WTC11 (cell line): ENCODE results near the gene SDK2.

Source experiments
- AFF4 ChIP-seq: sonication (generic); formaldehyde crosslinking; IDR thresholded peaks from 2 replicates; pipeline ENCODE4 v1.8.1; 2023; ENCODE audit warnings: mild to moderate bottlenecking, missing genetic modification reagents, borderline replicate concordance
- ARID4B ChIP-seq: sonication (generic); formaldehyde crosslinking; IDR thresholded peaks from 2 replicates; pipeline ENCODE4 v1.8.0; 2023; ENCODE audit warnings: missing genetic modification reagents, mild to moderate bottlenecking, borderline replicate concordance
- CREB1 ChIP-seq: sonication (generic); formaldehyde crosslinking; IDR thresholded peaks from 2 replicates; pipeline ENCODE4 v1.8.0; 2023; ENCODE audit warnings: mild to moderate bottlenecking, missing genetic modification reagents
- CTCF ChIP-seq: fragments of 200-600 bp; IDR thresholded peaks from 2 replicates; pipeline ENCODE4 v1.8.0; 2022; ENCODE audit warnings: antibody characterized with exemption
- ETV6 ChIP-seq: sonication (generic); formaldehyde crosslinking; IDR thresholded peaks from 2 replicates; pipeline ENCODE4 v1.8.1; 2022; ENCODE audit warnings: mild to moderate bottlenecking, missing genetic modification reagents
- GABPB1 ChIP-seq: sonication (generic); formaldehyde crosslinking; IDR thresholded peaks from 2 replicates; pipeline ENCODE4 v1.8.1; 2023; ENCODE audit warnings: mild to moderate bottlenecking, missing genetic modification reagents
- MLX ChIP-seq: sonication (generic); formaldehyde crosslinking; IDR thresholded peaks from 2 replicates; pipeline ENCODE4 v1.8.1; 2023; ENCODE audit warnings: mild to moderate bottlenecking, missing genetic modification reagents, moderate library complexity
- NFATC4 ChIP-seq: fragments of 250-450 bp; sonication (Bioruptor Pico); IDR thresholded peaks from 2 replicates; pipeline ENCODE4 v1.9.0; 2021; ENCODE audit warnings: mild to moderate bottlenecking
- NR3C1 ChIP-seq: sonication (generic); formaldehyde crosslinking; conservative IDR thresholded peaks from 2 replicates; pipeline ENCODE4 v1.8.1; 2023; ENCODE audit warnings: low read depth, mild to moderate bottlenecking, missing genetic modification reagents
- PRDM15 ChIP-seq: sonication (generic); formaldehyde crosslinking; IDR thresholded peaks from 2 replicates; pipeline ENCODE4 v1.8.0; 2022; ENCODE audit warnings: missing genetic modification reagents
- USF2 ChIP-seq: sonication (generic); formaldehyde crosslinking; IDR thresholded peaks from 2 replicates; pipeline ENCODE4 v1.8.1; 2023; ENCODE audit warnings: mild to moderate bottlenecking, missing genetic modification reagents, moderate library complexity
- ZNF121 ChIP-seq: sonication (generic); formaldehyde crosslinking; IDR thresholded peaks from 2 replicates; pipeline ENCODE4 v1.8.0; 2023; ENCODE audit warnings: missing genetic modification reagents

GRCh38 chr17:73352261-73352660 is 292.0 kb downstream of the SDK2 start:
- TF ChIP-seq PRDM15 (CRISPR knock-in tag) = no peak
- TF ChIP-seq CTCF = no peak
- TF ChIP-seq ZNF121 (CRISPR knock-in tag) = no peak
- TF ChIP-seq USF2 (CRISPR knock-in tag) = no peak
- TF ChIP-seq GABPB1 (CRISPR knock-in tag) = no peak
- no peak for TF ChIP-seq NFATC4
- no peak for TF ChIP-seq ETV6 (CRISPR knock-in tag)
- TF ChIP-seq ARID4B (CRISPR knock-in tag) = no peak
- no peak for TF ChIP-seq CREB1 (CRISPR knock-in tag)
- TF ChIP-seq NR3C1 = no peak
- no peak for TF ChIP-seq MLX (CRISPR knock-in tag)
- TF ChIP-seq AFF4 (CRISPR knock-in tag) = no peak
